Calu3 (cell line): Measurements from ENCODE around the gene SEMA5A. TPM values are rescaled to one million over a fixed set of nuclear protein-coding genes. Genes with fewer than 3 reads are reported as not detected.

Experiments
- BruUV-seq: library from RNA; stranded (reverse); fragments of 400-500 nt; replicated peaks from 2 replicates; lab custom pipeline; 2021; lab: Mats Ljungman, UMichigan
- CTCF ChIA-PET: fragments of 300-600 bp; sonication (Branson Sonifier 250); formaldehyde crosslinking; loops from one replicate; lab custom pipeline; 2022; ENCODE audit warnings: antibody characterized with exemption; lab: Charles Lee
- DNase-seq: peaks from one replicate; pipeline ENCODE4 v3.0.0; 2022
- H3K27ac Mint-ChIP-seq: one replicate; pipeline ENCODE4 v1.8.0; 2022; ENCODE audit warnings: mixed read lengths; ENCODE audit not compliant: unreplicated experiment
- H3K27me3 Mint-ChIP-seq: one replicate; pipeline ENCODE4 v1.8.0; 2022; ENCODE audit warnings: mixed read lengths; ENCODE audit not compliant: unreplicated experiment
- H3K36me3 Mint-ChIP-seq: one replicate; pipeline ENCODE4 v1.8.0; 2022; ENCODE audit warnings: mild to moderate bottlenecking, moderate library complexity, mixed read lengths; ENCODE audit not compliant: insufficient read depth, unreplicated experiment
- H3K4me1 Mint-ChIP-seq: one replicate; pipeline ENCODE4 v1.8.0; 2022; ENCODE audit warnings: mild to moderate bottlenecking, low read depth, mixed read lengths; ENCODE audit not compliant: unreplicated experiment
- H3K4me3 Mint-ChIP-seq: one replicate; pipeline ENCODE4 v1.8.0; 2022; ENCODE audit warnings: mild to moderate bottlenecking, low read depth, moderate library complexity, mixed read lengths; ENCODE audit not compliant: unreplicated experiment
- H3K9me3 Mint-ChIP-seq: one replicate; pipeline ENCODE4 v1.8.0; 2022; ENCODE audit warnings: low read depth, mixed read lengths; ENCODE audit not compliant: unreplicated experiment
- intact Hi-C: fragments of 100-400 bp; cut with micrococcal nuclease; formaldehyde crosslinking; loops from one replicate; pipeline ENCODE4 v1.10.0; 2022; ENCODE audit not compliant: unreplicated experiment
- total RNA-seq: library from RNA; stranded (reverse); gene quantifications from 2 replicates; pipeline ENCODE4 v1.2.3, GENCODE V29; 2022
- TF ChIP-seq, protein P1 (sequence below): fragments of 200-600 bp; IDR thresholded peaks from one replicate; pipeline ENCODE4 v1.8.0; 2022; ENCODE audit warnings: antibody characterized with exemption; ENCODE audit not compliant: unreplicated experiment

SEMA5A gene
- total RNA-seq, 1 experiment from 2014 or later: 0.52 TPM

DNA sequence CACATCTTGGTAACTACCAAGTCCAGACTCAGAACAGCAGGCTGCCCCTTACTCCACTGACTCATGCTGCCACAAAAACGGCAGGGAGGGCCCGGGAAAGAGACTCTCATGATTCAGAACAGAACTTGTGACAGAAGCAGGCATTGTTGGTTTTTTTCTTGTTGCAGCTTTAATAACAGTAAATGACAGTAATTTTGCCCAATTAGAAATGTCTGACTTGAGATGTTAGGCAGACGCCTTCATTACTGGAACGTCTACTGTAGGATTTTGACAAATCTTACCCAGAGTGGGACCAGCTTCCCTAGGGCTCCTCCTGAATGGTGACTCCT is 77.9 kb downstream of the SEMA5A start:
- intact Hi-C loops: no loop called here
- H3K27me3 Mint-ChIP-seq: no peaks in the 10 kb centered on the region
- BruUV-seq: no TSS peak

DNA sequence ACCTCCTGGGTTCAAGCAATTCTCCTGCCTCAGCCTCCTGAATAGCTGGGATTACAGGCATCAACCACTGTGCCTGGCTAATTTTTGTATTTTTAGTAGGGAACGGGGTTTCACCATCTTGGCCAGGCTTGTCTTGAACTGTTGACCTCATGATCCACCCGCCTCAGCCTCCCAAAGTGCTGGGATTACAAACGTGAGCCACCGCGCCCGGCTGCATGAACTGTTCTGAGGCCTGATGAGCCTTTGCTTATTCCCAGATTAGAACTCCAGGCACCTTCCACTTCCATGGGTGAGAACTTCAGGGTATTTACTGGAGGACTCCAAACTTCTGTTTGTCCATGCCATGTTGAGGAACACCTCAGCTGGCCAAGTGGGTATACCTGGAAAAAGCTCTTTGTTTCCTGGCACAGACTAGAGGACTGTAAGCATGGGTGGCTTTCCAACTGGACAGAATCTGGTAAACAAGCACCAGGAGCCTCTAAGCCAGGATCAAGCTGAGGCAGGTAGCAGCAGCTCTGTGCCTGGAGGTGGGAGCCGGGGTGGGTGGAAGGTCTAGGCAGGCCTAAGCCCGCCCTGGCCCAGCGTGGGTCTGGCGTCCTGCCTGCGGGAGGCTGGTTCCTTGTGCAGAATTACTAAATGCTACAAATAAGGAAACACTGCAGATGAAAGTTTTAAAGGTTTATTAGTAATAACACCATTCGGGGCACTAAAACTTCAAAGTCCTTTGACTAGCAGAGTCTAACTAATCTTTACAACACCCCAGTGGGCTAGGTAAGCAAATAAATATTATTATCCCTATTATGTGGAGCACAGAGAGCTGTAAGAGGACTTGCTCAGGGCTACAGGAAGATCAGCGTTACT is 78.4 kb downstream of the SEMA5A start:
- H3K27me3 Mint-ChIP-seq: no peaks in the 10 kb centered on the region
- H3K9me3 Mint-ChIP-seq: peaks cover 5% of the 10 kb centered on the region
- intact Hi-C loops: no loop called here
- DNase-seq: no peak
- no peak overlapping the region for H3K27ac Mint-ChIP-seq
- H3K36me3 Mint-ChIP-seq: no peaks in the 10 kb centered on the region
- no TSS peak for BruUV-seq
- no peaks in the 10 kb centered on the region for H3K4me1 Mint-ChIP-seq
- CTCF ChIA-PET: no interaction called here
- H3K4me3 Mint-ChIP-seq: no peak overlapping the region
- TF ChIP-seq, protein P1, sequence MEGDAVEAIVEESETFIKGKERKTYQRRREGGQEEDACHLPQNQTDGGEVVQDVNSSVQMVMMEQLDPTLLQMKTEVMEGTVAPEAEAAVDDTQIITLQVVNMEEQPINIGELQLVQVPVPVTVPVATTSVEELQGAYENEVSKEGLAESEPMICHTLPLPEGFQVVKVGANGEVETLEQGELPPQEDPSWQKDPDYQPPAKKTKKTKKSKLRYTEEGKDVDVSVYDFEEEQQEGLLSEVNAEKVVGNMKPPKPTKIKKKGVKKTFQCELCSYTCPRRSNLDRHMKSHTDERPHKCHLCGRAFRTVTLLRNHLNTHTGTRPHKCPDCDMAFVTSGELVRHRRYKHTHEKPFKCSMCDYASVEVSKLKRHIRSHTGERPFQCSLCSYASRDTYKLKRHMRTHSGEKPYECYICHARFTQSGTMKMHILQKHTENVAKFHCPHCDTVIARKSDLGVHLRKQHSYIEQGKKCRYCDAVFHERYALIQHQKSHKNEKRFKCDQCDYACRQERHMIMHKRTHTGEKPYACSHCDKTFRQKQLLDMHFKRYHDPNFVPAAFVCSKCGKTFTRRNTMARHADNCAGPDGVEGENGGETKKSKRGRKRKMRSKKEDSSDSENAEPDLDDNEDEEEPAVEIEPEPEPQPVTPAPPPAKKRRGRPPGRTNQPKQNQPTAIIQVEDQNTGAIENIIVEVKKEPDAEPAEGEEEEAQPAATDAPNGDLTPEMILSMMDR: no peak

More for the DNA sequence above, 77.9 kb downstream of the SEMA5A start:
- Mint-ChIP-seq H3K27ac (no peak overlapping the region), H3K4me1 (no peaks in the 10 kb centered on the region), H3K4me3 (no peak overlapping the region), H3K9me3 (peaks cover 3% of the 10 kb centered on the region), H3K36me3 (no peaks in the 10 kb centered on the region)
- DNase-seq: no peak
- CTCF ChIA-PET: no interaction called here
- TF ChIP-seq, protein P1: no peak

DNA sequence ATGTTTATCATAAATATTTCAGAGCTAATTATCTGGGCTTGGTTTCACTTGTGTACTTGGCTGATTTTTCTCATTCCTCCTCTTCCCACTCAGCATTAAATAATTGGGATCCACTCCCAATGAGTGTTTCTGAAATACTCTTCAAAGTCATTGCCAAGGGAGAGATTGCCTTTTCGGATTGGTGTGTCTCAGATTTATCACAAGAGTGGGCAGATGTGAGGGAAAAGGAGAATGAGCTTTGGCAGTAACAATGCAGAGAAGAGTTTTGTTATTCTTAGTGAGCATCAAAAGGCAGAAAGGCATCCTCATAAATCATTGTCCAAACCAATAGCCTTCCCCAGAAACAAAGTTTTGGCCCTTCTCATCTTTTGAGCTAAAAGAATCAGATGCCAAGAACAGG is 79.2 kb downstream of the SEMA5A start:
- Mint-ChIP-seq H3K27ac (no peak overlapping the region), H3K4me1 (no peaks in the 10 kb centered on the region), H3K36me3 (no peaks in the 10 kb centered on the region), H3K27me3 (no peaks in the 10 kb centered on the region), H3K4me3 (no peak overlapping the region), H3K9me3 (peaks cover 3% of the 10 kb centered on the region)
- TF ChIP-seq, protein P1: no peak
- no TSS peak for BruUV-seq
- DNase-seq: no peak
- intact Hi-C loops: no loop called here
- CTCF ChIA-PET: no interaction called here

DNA sequence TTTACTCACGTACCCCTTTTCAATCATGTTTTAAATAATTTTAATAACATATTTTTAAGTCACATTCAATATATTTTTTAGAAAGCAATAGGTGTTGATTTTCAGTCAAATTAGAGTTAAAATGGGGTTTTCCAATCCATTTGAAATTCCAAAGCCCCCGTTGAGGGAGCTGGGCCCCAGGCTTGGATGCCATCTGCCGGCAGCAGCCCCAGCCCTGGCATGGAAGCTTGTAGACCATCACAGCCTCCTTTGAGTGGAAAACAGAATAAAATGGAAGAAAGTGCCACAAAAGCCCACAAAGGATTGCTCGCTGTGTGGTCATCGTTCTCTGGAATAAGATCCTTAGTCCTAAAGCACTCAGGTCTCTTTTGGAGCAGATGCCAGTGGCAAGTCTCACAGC is 81.4 kb downstream of the SEMA5A start:
- no peak for DNase-seq
- intact Hi-C loops: no loop called here
- Mint-ChIP-seq H3K27ac (no peak overlapping the region), H3K27me3 (no peaks in the 10 kb centered on the region), H3K4me1 (no peaks in the 10 kb centered on the region), H3K36me3 (no peaks in the 10 kb centered on the region), H3K4me3 (no peak overlapping the region), H3K9me3 (peaks cover 3% of the 10 kb centered on the region)
- TF ChIP-seq, protein P1: no peak
- CTCF ChIA-PET: no interaction called here
- BruUV-seq: no TSS peak
